GM18511 (cell line): ENCODE measurements around the gene ZNF618.

Experiments
- ATAC-seq: cut with Tn5 transposase; IDR thresholded peaks from one replicate; pipeline ENCODE4 v1.9.1; 2021; ENCODE audit warnings: mild to moderate bottlenecking, moderate library complexity; ENCODE audit not compliant: unreplicated experiment

ZNF618 gene

DNA sequence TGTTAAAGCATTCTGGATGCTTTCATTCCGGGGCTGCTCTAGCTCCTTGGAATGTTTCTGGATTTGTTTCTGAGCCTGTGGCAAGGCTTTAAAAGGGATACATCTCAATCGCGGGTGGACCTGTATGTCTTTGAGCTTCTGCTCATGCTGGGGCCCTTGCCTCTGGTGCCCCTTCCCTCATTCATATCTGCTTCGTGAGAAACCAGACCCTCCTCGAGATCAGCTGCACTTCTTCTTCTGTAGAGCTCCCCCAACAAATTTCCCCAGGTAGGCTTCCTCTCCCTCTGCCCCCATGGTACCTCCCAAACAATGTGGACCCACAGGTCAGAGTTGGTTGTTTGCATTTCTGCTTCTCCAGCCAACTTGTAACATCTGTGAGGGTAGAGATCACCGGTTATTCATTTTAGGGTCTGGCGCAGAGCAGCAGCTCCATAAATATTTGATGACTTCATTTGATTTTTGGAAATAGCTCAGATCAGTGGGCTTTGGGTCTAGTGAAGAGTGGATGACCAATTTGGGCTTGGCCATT, 6.6 kb downstream of the ZNF618 start:
- no peak for ATAC-seq

DNA sequence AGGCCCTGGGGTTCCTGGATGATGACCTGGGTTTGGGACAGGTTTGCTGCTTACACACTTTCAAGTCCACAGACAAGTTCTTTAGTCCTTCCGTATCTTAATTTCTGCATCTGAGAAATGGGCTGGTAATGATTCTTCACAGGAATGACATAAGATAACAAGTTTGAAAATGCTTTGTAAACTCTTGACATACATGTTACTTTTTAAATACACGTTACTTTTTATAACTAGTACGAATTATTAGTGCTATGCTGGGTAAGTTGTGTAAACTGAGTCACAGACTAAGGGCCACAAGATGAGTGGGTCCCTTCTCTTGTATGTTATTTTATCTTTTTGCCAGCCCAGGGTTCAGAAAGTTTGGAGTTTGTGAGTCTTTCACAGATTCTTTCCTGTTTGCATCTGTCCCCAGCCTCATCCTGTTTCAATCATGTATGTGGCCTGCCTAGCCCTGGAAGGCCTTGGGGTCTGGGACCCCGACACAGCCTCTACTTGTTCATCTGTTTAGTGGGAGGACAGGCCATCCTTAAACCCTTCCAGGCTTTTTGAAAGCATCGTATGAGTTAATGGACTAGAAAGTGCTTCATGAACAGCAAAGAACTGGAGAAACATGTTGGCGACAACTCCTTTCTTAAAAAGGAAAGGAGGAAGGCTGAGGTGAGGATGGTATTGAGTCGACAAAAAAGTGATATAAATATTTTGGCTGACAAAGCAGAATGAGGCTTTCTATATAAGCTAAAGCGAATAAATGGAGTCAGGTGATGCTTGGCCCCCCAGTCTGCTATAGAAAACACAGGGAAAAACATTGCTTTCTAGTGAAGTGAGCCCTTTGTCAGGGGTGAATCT, 9.3 kb downstream of the ZNF618 start:
- no peak for ATAC-seq

DNA sequence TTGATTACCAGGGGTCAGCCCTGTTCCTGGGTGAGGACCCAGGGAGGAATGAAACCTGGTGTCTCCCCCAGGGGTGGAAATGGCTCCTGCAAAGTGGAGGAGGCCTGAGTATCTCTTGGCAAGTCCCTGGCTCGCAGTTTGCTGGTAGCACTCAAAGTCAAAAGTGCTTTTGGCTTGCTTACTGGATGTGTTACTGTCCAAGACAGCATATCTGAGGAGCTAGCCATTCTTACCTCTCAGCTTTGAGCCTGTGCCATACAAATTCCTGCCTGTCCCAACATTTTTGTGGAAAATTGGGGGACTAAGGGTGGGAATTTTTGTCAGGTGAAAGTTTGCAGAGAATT, 9.9 kb downstream of the ZNF618 start:
- ATAC-seq: no peak

DNA sequence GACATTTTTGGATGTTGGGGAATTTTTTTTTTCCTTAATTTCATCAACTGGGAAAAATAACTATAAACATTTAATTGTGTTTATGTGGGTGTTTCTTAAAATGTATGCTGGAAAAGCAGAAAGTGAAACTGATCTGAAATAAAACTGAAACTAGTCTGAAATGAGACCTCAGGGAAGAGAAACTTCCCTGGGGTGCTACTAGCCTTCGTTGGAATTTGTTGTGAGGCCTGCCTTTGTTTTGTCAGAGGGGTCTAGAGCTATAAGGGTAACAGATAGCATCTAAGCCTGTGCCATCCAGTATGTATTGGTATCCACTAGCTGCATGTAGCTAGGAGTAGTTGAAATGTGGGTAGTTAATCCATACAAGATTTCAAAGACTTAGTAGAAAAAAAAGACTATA, 10.4 kb downstream of the ZNF618 start:
- no peak for ATAC-seq

DNA sequence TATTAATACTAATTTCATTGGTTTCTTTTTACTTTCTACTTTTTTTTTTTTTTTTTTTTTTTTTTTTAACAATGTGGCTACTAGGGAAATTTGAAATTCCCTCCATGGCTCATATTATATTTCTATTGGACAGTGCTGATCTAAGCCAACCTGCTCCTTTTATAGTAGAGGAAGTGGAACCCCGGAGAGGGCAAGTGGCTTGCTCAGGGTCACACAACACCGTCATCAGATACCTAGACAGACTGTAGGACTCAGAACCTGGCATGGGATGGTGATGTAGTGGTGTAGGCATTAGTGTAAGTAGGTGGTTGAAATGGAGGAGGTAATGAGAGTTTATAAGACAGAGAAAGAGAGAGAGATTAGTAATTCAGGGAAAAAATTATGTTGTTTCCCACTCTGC, 10.8 kb downstream of the ZNF618 start:
- ATAC-seq: no peak

DNA sequence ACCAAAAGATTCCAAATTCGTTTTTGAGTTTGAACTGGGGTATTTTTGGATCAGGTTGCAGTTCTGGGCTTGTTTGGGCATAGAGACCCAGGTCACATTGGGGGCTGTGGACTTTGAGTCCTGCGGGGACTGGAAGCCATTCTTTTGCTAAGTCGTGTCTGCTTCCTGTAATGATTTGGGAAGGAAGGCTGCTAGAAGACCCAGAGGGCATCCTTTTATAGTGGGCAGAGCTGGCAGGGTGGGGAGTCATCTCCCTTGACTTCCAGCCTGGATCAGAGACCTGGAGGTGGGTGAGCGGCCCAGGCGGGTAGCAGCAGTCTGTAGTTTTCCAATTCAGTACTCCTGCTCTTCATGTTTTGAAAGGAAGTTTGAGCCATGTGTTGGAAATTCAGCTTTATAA, 11.3 kb downstream of the ZNF618 start:
- ATAC-seq: no peak

DNA sequence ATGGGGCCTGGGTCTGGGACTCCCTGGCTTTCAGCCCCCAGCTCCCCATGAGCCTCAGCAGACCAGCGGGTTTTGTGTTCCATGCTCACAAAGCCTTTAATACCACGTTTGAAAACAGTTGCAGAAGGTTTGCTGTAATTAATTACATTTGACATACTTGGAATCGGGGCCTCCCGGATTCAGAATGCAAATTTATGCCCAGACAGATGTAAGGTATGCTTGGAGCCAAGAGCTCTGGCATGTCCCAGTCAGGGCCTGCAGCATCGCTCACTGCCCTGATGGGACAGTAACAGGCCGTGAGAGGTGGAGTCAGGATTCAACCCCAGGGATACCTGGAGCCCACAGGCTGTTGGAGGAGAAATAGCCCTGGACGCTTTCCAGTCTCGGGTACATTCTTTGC, 12.2 kb downstream of the ZNF618 start:
- no peak for ATAC-seq

DNA sequence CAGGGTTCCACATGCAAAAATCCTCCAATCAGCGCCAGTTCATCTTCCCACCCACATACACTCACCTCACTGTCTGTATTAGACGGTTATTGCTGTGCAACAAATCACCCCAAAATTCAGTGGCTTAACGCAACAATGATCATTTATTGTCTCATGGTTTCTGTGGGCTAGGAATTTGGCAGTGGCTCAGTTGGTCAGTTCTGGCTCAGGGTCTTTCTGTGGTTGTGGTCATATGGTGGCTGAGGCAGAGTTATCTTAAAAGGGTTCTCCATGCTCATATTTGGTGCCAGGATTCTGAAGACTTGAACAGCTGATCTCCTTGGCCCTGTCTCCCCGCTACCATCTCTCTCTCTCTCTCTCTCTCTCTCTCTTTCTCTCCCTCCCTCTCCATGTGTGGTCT, 12.9 kb downstream of the ZNF618 start:
- ATAC-seq: no peak

DNA sequence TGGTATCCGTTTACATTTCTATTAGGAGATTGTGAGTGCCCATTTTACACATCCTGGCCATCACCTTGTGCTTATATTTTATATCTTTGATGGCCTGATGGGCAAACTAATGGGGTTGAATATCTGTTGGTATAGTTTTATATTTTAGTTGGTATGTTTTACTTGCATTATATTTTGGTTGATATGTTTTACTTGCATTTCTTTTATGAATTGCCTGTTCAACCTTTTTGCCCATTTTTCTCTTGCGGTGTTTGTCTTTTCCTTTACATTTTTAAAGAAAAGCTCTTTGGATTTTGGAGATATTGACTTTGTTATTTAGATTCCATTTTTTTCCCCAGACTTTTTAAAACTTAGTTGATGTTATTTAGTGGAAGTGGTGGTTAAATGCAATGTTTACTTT, 14.6 kb downstream of the ZNF618 start:
- no peak for ATAC-seq

DNA sequence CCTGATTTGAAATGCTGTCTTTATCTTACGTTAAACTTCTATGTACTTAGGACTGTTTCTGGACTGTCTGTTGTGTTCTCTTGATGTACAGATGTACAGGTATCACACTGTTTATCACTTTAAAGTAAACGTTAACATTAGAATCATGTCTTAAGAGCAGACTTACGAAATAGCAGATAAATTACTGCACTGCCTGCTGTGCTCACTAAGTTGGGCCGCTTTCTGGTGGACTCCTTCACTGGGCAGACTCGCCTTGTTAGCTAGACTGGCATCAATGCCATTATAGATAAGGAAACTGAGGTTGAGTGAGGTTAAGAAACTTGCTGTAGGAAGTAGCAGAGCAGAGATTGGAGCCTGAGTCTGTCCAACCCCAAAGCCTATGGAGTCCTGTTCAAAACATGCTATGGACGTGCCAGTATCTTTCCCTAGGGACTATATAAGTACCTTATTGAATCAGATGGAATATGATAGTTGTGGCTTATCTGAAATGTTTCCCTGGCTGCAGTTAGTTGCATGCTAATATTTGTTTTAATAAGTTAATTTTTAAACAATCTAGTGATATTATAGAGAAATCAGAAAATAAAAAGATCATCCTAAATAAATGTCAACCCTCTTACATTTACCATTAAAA, 16.9 kb downstream of the ZNF618 start:
- no peak for ATAC-seq

DNA sequence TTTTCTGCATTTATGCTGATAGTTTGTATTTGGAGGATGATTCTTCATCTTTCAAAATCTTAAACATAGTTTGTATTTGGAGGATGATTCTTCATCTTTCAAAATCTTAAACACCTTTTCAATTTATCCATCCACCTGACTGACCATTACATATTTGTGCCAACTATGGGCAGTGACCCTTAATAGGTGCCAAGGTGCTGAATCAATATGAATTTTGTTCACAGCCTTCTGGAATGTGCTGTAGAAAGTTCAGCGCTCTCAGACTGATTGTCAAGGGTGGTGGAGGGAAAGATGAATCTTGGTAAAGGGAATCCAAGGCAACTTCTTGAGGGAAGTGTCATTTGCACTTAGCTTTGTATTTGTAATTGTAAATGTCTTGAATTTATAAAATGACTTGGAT, 18.1 kb downstream of the ZNF618 start:
- ATAC-seq: no peak

DNA sequence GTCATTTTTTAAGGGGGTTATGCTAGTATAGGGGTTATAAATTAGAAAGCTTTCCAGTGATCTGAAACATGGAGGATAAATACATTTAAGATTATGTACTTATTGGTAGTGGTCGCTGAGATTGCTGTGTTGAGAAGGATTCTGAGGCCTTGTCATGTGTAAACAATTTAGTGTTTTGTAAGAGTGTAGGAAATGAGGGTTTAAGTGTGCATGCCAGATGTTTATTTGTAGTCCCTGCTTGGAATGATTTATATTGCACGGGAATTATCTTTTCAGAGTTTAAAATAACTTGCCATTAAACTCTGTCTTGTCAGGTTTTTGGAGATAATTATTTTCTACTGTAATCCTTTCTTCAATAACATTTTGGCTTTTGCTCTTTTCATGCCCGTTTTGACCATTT, 19.4 kb downstream of the ZNF618 start:
- ATAC-seq: no peak

DNA sequence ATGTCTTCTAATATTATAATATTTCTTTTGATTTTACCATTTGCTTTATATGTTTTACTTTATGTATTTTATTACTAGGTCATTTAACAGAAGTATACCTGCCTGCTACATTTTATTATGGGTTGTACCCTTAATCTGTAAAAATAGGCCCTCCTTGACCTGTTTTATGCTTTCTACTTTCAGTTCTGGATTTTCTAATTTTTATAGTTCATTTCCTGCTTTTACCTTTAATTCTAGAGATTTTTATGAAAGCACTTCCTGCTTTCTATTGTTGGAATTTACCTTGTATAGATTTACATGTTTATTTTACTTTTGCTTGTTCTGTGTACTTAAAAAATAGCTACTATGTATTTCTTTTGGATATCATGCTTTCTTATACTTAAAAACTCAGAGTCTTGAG, 20.6 kb downstream of the ZNF618 start:
- no peak for ATAC-seq

DNA sequence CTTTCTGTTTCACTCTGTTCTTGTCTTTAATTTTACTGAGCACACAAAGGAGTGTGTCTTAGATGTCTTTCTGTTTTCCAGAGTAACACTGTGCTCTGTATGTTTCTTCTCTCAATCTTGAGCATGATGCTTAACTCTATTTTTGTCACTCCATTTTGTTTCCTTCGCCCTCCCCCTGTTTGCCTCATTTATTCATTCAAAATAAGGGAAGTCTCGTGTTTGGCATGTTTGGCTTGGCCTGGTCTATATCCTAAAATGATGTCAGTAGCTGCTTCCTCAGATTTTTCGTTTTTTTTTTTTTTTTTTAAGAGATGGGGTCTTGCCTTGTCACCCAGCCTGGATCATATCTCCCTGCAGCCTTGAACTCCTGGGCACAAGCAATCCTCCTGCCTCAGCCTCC, 22.0 kb downstream of the ZNF618 start:
- no peak for ATAC-seq

DNA sequence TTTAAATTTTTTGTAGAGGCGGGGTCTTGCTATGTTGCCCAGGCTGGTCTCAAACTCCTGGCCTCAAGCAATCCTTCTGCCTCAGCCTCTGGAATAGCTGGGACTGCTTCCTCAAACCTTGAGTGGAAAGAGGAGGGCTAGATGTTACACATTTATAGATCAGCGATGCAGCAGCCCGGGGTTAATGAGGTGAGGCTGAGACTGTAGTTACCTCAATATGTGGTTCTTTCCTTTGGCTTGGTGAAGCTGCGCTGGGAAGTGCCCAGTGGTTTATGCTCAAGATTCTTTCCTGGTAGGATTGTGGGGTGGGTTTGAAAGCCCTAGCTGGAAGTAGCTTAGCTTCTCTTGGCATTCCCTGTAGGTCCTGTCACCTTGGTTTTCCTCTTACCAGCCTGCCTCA, 22.5 kb downstream of the ZNF618 start:
- ATAC-seq: no peak

DNA sequence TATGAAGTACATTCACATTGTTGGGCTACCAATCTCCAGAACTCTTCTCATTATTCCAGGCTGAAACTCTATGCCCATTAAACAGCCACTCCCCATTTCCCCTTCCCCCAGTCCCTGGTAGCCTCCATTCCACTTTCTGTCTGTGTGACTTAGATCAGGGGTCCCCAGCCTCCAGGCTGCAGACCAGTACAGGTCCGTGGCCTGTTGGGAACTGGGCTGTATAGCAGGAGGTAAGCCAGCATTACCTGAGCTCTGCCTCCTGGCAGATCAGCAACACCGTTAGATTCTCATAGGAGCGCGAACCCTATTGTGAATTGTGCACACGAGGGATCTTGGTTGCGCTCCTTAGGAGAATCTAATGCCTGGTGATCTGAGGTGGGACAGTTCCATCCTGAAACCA, 23.1 kb downstream of the ZNF618 start:
- no peak for ATAC-seq

DNA sequence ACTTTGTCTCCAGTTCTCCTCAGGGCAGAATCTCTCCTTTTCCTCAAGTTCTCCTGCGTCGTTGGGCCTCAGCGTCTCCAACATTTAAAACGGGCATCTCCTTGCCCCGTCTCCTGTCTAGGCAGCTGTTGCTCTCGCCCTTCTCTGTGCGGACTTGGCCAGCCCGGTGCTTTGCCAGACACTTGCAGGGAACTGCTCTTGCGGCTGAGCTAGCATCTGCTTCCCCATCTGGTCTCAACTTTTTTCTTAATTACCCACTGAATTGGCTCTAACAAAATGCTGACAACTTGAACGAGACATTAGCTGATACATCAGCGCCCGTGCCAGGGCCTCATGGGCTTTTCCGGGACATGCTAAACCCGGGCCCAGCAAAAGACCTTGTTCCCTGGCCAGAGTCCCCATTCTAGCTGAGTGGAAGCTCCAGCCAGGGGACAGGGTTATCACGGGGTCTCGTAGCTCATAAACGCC, 25.1 kb downstream of the ZNF618 start:
- no peak for ATAC-seq

DNA sequence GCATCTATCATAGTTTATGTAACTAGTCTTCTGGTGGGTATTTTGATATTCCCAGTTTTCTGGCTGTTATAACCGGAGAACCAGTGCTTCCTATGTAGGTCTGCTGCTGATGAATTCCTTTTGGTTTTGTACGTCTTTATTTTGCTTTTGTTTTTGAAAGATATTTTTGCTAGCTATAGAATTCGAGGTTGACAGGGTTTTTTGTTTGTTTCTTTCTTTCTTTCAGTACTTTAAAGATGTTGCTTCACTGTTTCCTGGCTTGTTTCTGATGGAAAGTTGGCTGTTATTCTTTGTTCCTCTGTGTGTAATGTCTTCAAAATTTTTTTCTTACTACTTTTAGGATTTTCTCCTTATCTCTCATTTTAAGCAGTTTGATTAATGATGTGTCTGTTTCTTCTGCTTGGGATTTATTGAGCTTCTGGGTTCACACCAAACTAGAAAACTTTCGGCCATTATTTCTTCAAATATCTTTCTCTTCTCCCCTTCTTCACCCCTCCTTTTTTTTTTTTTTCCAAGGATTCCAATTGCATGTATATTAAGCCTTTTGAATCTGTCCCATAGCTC, 27.5 kb downstream of the ZNF618 start:
- ATAC-seq: no peak

DNA sequence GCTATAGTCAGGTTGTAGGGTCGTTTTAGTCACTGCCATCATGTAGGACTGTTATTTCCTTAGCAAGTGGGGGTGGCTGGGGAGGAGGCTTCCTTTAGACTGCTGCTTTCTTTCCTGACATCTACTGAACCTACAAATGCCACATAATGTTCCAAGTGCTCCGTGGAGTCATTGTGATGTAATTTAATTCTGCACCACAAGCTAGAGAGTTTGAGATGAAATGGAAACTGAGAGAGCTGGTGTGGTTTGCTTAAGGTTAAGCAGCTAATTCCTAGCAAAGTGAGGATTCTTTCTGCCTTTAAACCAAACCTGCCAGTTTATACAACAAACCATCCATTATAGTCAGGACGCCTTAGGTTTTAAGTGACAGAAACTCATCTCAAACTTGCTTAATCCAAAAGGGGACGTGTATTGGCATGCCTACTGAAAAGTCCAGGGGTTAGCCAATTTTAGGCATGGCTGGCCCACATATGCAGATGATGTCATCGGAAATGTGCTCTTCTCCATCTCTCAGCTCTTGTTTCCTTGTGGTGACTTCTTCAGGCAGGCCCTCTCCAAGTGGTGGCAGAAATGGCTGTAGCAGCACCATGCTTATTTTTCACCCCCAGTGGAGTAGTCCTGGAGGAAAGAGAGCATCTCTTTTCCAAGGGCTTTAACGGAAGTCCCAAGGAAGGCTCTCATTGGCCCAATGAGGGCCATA, 30.5 kb downstream of the ZNF618 start:
- ATAC-seq: no peak

DNA sequence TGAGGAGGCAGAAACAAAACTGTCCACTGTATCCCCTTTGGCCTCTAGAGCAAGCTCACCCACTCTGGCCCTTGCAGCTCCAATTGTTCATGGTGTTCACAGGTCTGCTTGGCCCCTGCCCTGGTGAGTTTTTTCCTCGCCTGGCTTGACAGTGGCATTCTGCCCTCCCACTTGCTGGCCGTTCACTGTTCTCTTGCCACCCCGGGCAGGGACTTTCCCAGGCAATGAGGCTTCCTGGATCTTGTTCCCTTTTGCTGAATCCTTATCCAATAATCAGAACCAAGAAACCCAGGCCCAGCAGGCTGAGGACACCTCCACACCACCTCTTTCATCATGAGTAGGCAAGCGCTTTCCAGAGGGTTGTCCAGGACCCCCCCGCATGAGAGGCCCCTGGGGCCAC, 31.2 kb downstream of the ZNF618 start:
- no peak for ATAC-seq

DNA sequence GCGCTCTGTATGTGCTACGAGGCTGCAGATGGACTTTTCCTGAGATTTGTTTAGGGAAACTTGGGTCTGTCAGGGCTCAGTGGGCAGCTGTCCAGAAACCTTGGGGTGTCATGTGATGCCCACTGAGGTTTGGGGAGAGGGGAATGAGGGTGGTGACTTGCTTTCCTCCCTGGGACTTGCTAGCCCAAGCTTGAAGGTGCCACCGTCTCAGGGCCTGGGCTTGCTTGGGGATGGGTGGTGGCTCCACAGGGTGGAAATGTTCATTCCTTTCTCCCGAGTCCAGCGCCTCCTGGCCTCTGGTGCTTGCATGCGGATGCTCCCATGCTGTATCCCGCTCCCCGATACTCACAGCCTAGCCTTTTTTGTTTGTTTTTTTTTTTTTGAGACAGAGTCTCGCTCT, 33.3 kb downstream of the ZNF618 start:
- ATAC-seq: no peak
